Common myeloid progenitor, CD34-positive (primary cell): ENCODE measurements around the gene PRR29.
"Not testable (repeated sequence)": the region's sequence is repeated elsewhere in the genome, so short reads cannot be mapped to it uniquely, and the experiment has no call there.

Experiments used
- CTCF ChIA-PET: fragments of 350-600 bp; sonication (Branson Sonifier 250); formaldehyde crosslinking; loops from one replicate; lab custom pipeline; 2021; ENCODE audit warnings: antibody characterized with exemption; lab: Charles Lee
- POLR2A ChIA-PET: fragments of 350-600 bp; sonication (Branson Sonifier 250); formaldehyde crosslinking; loops from one replicate; lab custom pipeline; 2021; ENCODE audit warnings: antibody characterized with exemption; lab: Charles Lee
- DNase-seq, 3 donors: peaks; one replicate each; pipeline versions ENCODE4 v3.0.0 to v3.0.0-alpha.2; 2013
- H3K27ac ChIP-seq, 2 experiments: 1 replicate in 1 of 2; 2 replicates in 1 of 2; pipeline ENCODE4 v1.7.0; 2013; ENCODE audit warnings: inconsistent platforms in 2 of 2, low read length in 2 of 2, mild to moderate bottlenecking in 2 of 2, low read depth in 1 of 2, moderate library complexity in 1 of 2; ENCODE audit not compliant: severe bottlenecking in 2 of 2, insufficient read depth in 1 of 2, poor library complexity in 1 of 2
- H3K27me3 ChIP-seq, 5 experiments: replicated peaks in 2 of 5; 1 replicate in 3 of 5; 2 replicates in 2 of 5; pipeline versions ENCODE4 v1.6.1 to v1.7.0; 2013; ENCODE audit warnings: low read length in 4 of 5, mild to moderate bottlenecking in 2 of 5, moderate library complexity in 2 of 5, inconsistent platforms in 1 of 5; ENCODE audit not compliant: insufficient read depth in 5 of 5, control insufficient read depth in 4 of 5
- H3K36me3 ChIP-seq, 4 experiments: 1 replicate in 2 of 4; 2 replicates in 2 of 4; pipeline versions ENCODE4 v1.6.1 to v1.7.0; 2013; ENCODE audit warnings: low read length in 3 of 4, control low read depth in 1 of 4, mild to moderate bottlenecking in 1 of 4; ENCODE audit not compliant: control insufficient read depth in 4 of 4, insufficient read depth in 4 of 4
- H3K4me1 ChIP-seq, 4 experiments: 1 replicate in 3 of 4; 2 replicates in 1 of 4; pipeline versions ENCODE4 v1.6.1 to v1.7.1; 2013; ENCODE audit warnings: low read length in 3 of 4, mild to moderate bottlenecking in 3 of 4, control low read depth in 1 of 4, inconsistent platforms in 1 of 4, moderate library complexity in 1 of 4; ENCODE audit not compliant: control insufficient read depth in 4 of 4, insufficient read depth in 4 of 4; ENCODE audit errors: control extremely low read depth in 1 of 4
- H3K4me3 ChIP-seq, 7 experiments: 1 replicate in 4 of 7; 2 replicates in 3 of 7; pipeline versions ENCODE4 v1.5.1 to v1.7.0; 2013; ENCODE audit warnings: mild to moderate bottlenecking in 7 of 7, low read length in 6 of 7, moderate library complexity in 6 of 7, inconsistent platforms in 2 of 7, low read depth in 2 of 7, control low read depth in 1 of 7; ENCODE audit not compliant: insufficient read depth in 4 of 7, control insufficient read depth in 1 of 7; ENCODE audit errors: extremely low read depth in 1 of 7
- H3K9me3 ChIP-seq, 5 experiments: 1 replicate in 4 of 5; 2 replicates in 1 of 5; pipeline versions ENCODE4 v1.6.1 to v1.7.1; 2013; ENCODE audit warnings: low read length in 4 of 5, mild to moderate bottlenecking in 2 of 5, inconsistent platforms in 1 of 5, low read depth in 1 of 5, moderate library complexity in 1 of 5; ENCODE audit not compliant: control insufficient read depth in 4 of 5, insufficient read depth in 2 of 5; ENCODE audit errors: control extremely low read depth in 1 of 5
- WGBS: methylation state at CpG from one replicate; pipeline ENCODE4 v1.1.5; 2013; ENCODE audit not compliant: insufficient coverage; 5-methylcytosine and 5-hydroxymethylcytosine counted together

The PRR29 gene

GRCh38 chr17:64009571-64010402 is 11.6 kb downstream of the PRR29 start:
- POLR2A ChIA-PET, result no interaction called here
- no peaks in the 10 kb centered on the region for H3K9me3 ChIP-seq
- H3K27me3 ChIP-seq, result no peaks in the 10 kb centered on the region
- H3K27ac ChIP-seq, result no peak overlapping the region
- peaks cover 0 to 59% (median 49%) of the 10 kb centered on the region in 4 experiments for H3K4me1 ChIP-seq
- H3K4me3 ChIP-seq, result no peak overlapping the region
- H3K36me3 ChIP-seq, result peaks cover 3 to 10% (median 7%) of the 10 kb centered on the region in 4 experiments
- DNase-seq, result peak in 1 of 3 donors; percentile 58
- 58% methylated on average over 8 of the region's 8 CpGs for WGBS
- CTCF ChIA-PET, result interaction anchor here (0.8 to 1.5 kb wide), 5 partner anchors 9 to 19 kb away, joined by 3 to 6 read pairs (median 3); partner anchors contain the start of gene ICAM2

- peak overlapping the region; percentile 54 to 83 for H3K27ac ChIP-seq
- WGBS, result 100% methylated on average over 1 of the region's 6 CpGs
- no peak for DNase-seq
- H3K9me3 ChIP-seq, result no peaks in the 10 kb centered on the region
- H3K4me3 ChIP-seq, result peak overlapping the region in 3 of 7 experiments; percentile 32 to 66 (median 65)
- ChIA-PET CTCF (no interaction called here), POLR2A (no interaction called here)
- H3K36me3 ChIP-seq, result peaks cover 0 to 3% (median 2%) of the 10 kb centered on the region in 4 experiments
- no peaks in the 10 kb centered on the region for H3K27me3 ChIP-seq
- H3K4me1 ChIP-seq, result peaks cover 30 to 62% (median 50%) of the 10 kb centered on the region in 4 experiments
These were observed 17.3 kb downstream of the PRR29 start for GRCh38 chr17:64015447-64015846.

DNA sequence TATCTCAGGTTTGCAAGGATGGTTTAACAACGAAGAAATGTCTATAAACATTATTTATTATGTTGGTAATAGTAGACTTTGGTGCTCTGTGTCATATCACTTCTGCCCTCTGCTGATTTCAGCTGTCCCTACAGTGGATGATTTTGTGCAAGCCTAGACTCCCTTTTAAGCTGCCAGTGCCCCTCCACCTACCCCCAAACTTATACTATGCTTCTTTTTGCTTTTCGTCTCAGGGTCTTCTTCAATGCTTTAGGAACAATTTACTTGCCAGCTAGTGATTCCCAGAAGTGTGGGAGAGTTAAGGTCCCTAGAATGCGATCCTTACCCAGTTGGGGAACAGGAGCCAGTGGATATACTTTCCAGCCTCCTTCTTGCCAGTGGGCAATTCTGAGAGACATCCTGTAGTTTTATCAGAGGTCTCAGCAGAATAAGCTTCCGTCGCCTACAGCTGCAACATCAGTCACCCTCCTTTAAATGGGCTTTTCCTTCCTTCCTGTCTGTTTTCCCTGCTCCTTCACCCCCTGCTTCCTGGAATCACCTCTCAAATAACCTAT is 18.2 kb downstream of the PRR29 start:
- ChIA-PET CTCF (interaction anchor here (0.7 to 3.1 kb wide), 19 partner anchors 9 to 129 kb away, joined by 3 to 53 read pairs (median 4); partner anchors contain the start of genes CD79B, CSHL1 and PRR29), POLR2A (interaction anchor here (1.0 to 1.3 kb wide), 3 partner anchors 9 to 61 kb away, joined by 3 to 9 read pairs (median 5); no protein-coding TSS in a partner anchor)
- DNase-seq, result no peak
- peak overlapping the region in 6 of 7 experiments; percentile 2 to 66 (median 44) for H3K4me3 ChIP-seq
- H3K36me3 ChIP-seq, result peaks cover 0 to 3% (median 2%) of the 10 kb centered on the region in 4 experiments
- H3K4me1 ChIP-seq, result peaks cover 32 to 69% (median 57%) of the 10 kb centered on the region in 4 experiments
- H3K27me3 ChIP-seq, result no peaks in the 10 kb centered on the region
- H3K9me3 ChIP-seq, result no peaks in the 10 kb centered on the region
- WGBS, result 12% methylated on average over 4 of the region's 5 CpGs
- H3K27ac ChIP-seq, result peak overlapping the region; percentile 56 to 77

DNA sequence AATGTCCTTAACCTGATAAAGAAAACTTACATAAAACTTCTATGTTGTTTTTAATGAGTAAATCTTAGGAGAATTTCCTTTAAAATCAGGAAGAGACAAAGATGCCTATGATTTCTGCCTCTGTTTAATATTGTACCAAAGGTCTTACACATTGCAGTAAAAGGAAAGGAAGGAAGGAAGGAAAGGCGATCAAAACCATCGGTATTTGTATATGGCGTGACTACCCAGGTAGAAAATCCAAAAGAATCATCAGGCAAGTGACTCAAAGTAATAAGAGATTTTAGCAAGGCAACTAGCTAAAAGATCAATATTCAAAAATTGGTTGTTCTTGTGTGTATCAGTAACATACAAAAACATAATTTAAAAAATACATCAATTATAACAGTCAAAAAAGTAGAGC is 18.8 kb downstream of the PRR29 start:
- ChIA-PET CTCF (interaction anchor here (0.7 to 3.1 kb wide), 19 partner anchors 10 to 129 kb away, joined by 3 to 53 read pairs (median 4); partner anchors contain the start of genes CD79B and PRR29), POLR2A (interaction anchor here (1.0 to 1.3 kb wide), 3 partner anchors 8 to 32 kb away, joined by 4 to 9 read pairs (median 5); no protein-coding TSS in a partner anchor)
- Histone ChIP-seq H3K4me3 (peak overlapping the region in 3 of 7 experiments; percentile 38 to 65 (median 50)), H3K27me3 (no peaks in the 10 kb centered on the region), H3K27ac (peak overlapping the region; percentile 56 to 77), H3K9me3 (no peaks in the 10 kb centered on the region), H3K4me1 (peaks cover 32 to 75% (median 60%) of the 10 kb centered on the region in 4 experiments), H3K36me3 (peaks cover 0 to 3% (median under 1%) of the 10 kb centered on the region in 4 experiments)
- no peak for DNase-seq
- no CpG with 5 or more reads among the region's 3 CpGs for WGBS

- WGBS, result 73% methylated on average over 2 of the region's 2 CpGs
- Histone ChIP-seq H3K27me3 (no peaks in the 10 kb centered on the region), H3K9me3 (no peaks in the 10 kb centered on the region), H3K4me1 (peaks cover 34 to 80% (median 63%) of the 10 kb centered on the region in 4 experiments), H3K36me3 (peaks cover 0 to 3% (median 0%) of the 10 kb centered on the region in 4 experiments), H3K4me3 (peak overlapping the region in 3 of 7 experiments; percentile 3 to 65 (median 15)), H3K27ac (peak overlapping the region; percentile 96 to 99)
- CTCF ChIA-PET, result interaction anchor here (0.9 to 3.1 kb wide), 14 partner anchors 10 to 128 kb away, joined by 3 to 53 read pairs (median 4); partner anchors contain the start of genes CD79B and PRR29
- DNase-seq, result no peak
- POLR2A ChIA-PET, result interaction anchor here (1.0 to 1.3 kb wide), 3 partner anchors 8 to 32 kb away, joined by 4 to 9 read pairs (median 5); no protein-coding TSS in a partner anchor
These were observed 19.3 kb downstream of the PRR29 start for GRCh38 chr17:64017381-64017980.

DNA sequence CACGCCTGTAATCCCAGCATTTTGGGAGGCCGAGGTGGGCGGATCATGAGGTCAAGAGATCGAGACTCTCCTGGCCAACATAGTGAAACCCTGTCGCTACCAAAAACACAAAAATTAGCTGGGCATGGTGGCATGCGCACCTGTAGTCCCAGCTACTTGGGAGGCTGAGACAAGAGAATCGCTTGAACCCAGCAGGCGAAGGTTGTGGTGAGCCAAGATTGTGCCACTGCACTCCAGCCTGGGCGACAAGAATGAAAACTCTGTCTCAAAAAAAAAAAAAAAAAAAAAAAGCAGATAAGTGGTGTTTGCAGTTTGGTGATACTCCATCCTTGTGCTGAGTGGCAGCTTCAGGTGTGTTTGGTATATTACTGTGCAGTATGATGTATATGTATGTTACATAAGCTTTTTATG is 21.4 kb downstream of the PRR29 start:
- Histone ChIP-seq H3K27ac (peak overlapping the region; percentile 96 to 99), H3K4me1 (peaks cover 35 to 94% (median 79%) of the 10 kb centered on the region in 4 experiments), H3K4me3 (peak overlapping the region; percentile 3 to 76 (median 72))
- WGBS, result 67% methylated on average over 6 of the region's 9 CpGs
- not testable (repeated sequence) for H3K9me3 ChIP-seq, DNase-seq, H3K36me3 ChIP-seq, H3K27me3 ChIP-seq
- POLR2A ChIA-PET, result interaction anchor here (0.6 to 2.0 kb wide), 10 partner anchors 9 to 277 kb away, joined by 3 to 31 read pairs (median 6); partner anchors contain the start of genes ERN1 and PRR29
- CTCF ChIA-PET, result interaction anchor here (0.8 to 12.1 kb wide), 9 partner anchors 9 to 114 kb away, joined by 3 to 230 read pairs (median 6); partner anchors contain the start of gene PRR29
